ENCODE data around the gene LSP1. TPM values are rescaled to one million over a fixed set of nuclear protein-coding genes. Genes with fewer than 3 reads are reported as not detected.

Gene LSP1
- total RNA-seq, 1 experiment from 2014 or later = not detected

DNA sequence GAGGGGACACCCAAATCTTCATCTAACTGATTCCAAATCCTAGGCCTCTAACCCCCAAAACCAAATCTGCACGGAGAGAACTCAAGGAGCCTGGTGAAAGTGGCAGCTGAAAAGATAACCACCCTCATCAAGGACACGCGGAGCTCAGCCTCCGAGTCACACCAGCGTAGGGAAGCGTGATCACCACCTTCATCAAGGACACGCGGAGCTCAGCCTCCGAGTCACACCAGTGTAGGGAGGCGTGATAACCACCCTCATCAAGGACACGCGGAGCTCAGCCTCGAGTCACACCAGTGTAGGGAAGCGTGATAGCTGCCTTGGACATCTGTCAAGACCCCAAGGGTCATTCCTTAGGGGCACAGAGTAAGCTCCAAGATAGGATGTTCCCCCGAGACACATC, 47.4 kb upstream of the LSP1 start:
- no peak overlapping the region for H3K4me3 ChIP-seq (ENCODE audit: low read depth, low read length, poor library complexity, severe bottlenecking)
- H3K36me3 ChIP-seq (ENCODE audit: insufficient read depth, low read length, poor library complexity, severe bottlenecking) = no peaks in the 10 kb centered on the region
- H3K9me3 ChIP-seq (ENCODE audit: low read depth, low read length, poor library complexity, severe bottlenecking) = no peaks in the 10 kb centered on the region
- BruUV-seq (replicated peaks) = no TSS peak
- ChIA-PET POLR2A (ENCODE audit: low non-redundant PET) (no interaction called here), CTCF (no interaction called here)
- TF ChIP-seq CTCF (conservative IDR thresholded peaks at IDR 0.05; ENCODE audit: low read depth, low read length) = no peak
- TF ChIP-seq EZH2 (IDR thresholded peaks at IDR 0.05; ENCODE audit: borderline replicate concordance, low read depth, low read length, poor library complexity, severe bottlenecking) = no peak
- no peak for DNase-seq (ENCODE audit: low spot score)
- no peaks in the 10 kb centered on the region for H3K4me1 ChIP-seq (ENCODE audit: insufficient read depth, low read length, poor library complexity, severe bottlenecking)
- peaks cover under 1% of the 10 kb centered on the region for H3K27me3 ChIP-seq (replicated peaks; ENCODE audit: insufficient read depth, low read depth, low read length, poor library complexity)
- no peak overlapping the region for H3K27ac ChIP-seq (ENCODE audit: low read depth, low read length, poor library complexity, severe bottlenecking)
- intact Hi-C loops (cut with micrococcal nuclease; ENCODE audit: unreplicated experiment) = no loop called here

GRCh38 chr11:1807264-1807995, 45.5 kb upstream of the LSP1 start:
- Histone ChIP-seq H3K27me3 (replicated peaks; ENCODE audit: insufficient read depth, low read depth, low read length, poor library complexity) (peaks cover 8% of the 10 kb centered on the region), H3K9me3 (ENCODE audit: low read depth, low read length, poor library complexity, severe bottlenecking) (no peaks in the 10 kb centered on the region), H3K4me3 (ENCODE audit: low read depth, low read length, poor library complexity, severe bottlenecking) (no peak overlapping the region), H3K4me1 (ENCODE audit: insufficient read depth, low read length, poor library complexity, severe bottlenecking) (no peaks in the 10 kb centered on the region), H3K36me3 (ENCODE audit: insufficient read depth, low read length, poor library complexity, severe bottlenecking) (no peaks in the 10 kb centered on the region), H3K27ac (ENCODE audit: low read depth, low read length, poor library complexity, severe bottlenecking) (no peak overlapping the region)
- no peak for DNase-seq (ENCODE audit: low spot score)
- ChIA-PET POLR2A (ENCODE audit: low non-redundant PET) (no interaction called here), CTCF (no interaction called here)
- TF ChIP-seq EZH2 (IDR thresholded peaks at IDR 0.05; ENCODE audit: borderline replicate concordance, low read depth, low read length, poor library complexity, severe bottlenecking) (no peak), CTCF (conservative IDR thresholded peaks at IDR 0.05; ENCODE audit: low read depth, low read length) (no peak)
- BruUV-seq (replicated peaks) = no TSS peak
- intact Hi-C loops (cut with micrococcal nuclease; ENCODE audit: unreplicated experiment) = no loop called here

DNA sequence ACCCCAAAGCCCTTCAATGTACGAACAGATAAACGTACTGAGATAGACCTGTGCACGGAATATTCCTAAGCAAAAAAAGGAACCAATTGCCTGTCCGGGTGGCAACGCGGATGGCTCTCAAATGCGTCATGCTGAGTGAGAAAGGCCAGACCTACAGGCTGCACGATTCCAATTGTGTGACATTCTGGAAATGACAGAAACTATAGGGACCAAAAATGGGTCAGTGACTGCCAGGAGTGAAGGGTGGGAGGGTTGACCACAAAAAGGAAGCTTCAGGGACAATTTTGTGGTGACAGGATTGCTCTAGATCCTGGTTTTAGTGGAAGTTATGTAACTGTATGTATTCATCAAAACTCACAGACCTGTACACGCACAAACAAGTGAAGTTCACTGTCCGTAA, 42.1 kb upstream of the LSP1 start:
- no peak for DNase-seq (ENCODE audit: low spot score)
- CTCF ChIA-PET = no interaction called here
- Histone ChIP-seq H3K27me3 (replicated peaks; ENCODE audit: insufficient read depth, low read depth, low read length, poor library complexity) (peaks cover 8% of the 10 kb centered on the region), H3K9me3 (ENCODE audit: low read depth, low read length, poor library complexity, severe bottlenecking) (no peaks in the 10 kb centered on the region), H3K36me3 (ENCODE audit: insufficient read depth, low read length, poor library complexity, severe bottlenecking) (no peaks in the 10 kb centered on the region), H3K4me1 (ENCODE audit: insufficient read depth, low read length, poor library complexity, severe bottlenecking) (no peaks in the 10 kb centered on the region), H3K4me3 (ENCODE audit: low read depth, low read length, poor library complexity, severe bottlenecking) (no peak overlapping the region), H3K27ac (ENCODE audit: low read depth, low read length, poor library complexity, severe bottlenecking) (no peak overlapping the region)
- intact Hi-C loops (cut with micrococcal nuclease; ENCODE audit: unreplicated experiment) = no loop called here
- POLR2A ChIA-PET (ENCODE audit: low non-redundant PET) = no interaction called here
- no TSS peak for BruUV-seq (replicated peaks)
- no peak for TF ChIP-seq CTCF (conservative IDR thresholded peaks at IDR 0.05; ENCODE audit: low read depth, low read length)
- no peak for TF ChIP-seq EZH2 (IDR thresholded peaks at IDR 0.05; ENCODE audit: borderline replicate concordance, low read depth, low read length, poor library complexity, severe bottlenecking)

All from A673 (cell line).